CD4-positive, alpha-beta memory T cell (primary cell): ENCODE results near the gene CCDC174. TPM values are rescaled to one million over a fixed set of nuclear protein-coding genes. Genes with fewer than 3 reads are reported as not detected.
"Not testable (repeated sequence)": the region's sequence is repeated elsewhere in the genome, so short reads cannot be mapped to it uniquely, and the experiment has no call there.

ENCODE experiments used
- CTCF ChIA-PET: fragments of 350-600 bp; sonication (Branson Sonifier 250); formaldehyde crosslinking; loops from one replicate; lab custom pipeline; 2021; ENCODE audit warnings: inconsistent platforms; ENCODE audit not compliant: partially characterized antibody; lab: Charles Lee
- POLR2A ChIA-PET: fragments of 350-600 bp; sonication (Branson Sonifier 250); formaldehyde crosslinking; loops from one replicate; lab custom pipeline; 2021; ENCODE audit not compliant: partially characterized antibody; lab: Charles Lee
- DNase-seq, 5 donors: peaks; one replicate each; pipeline versions ENCODE4 v3.0.0 to v3.0.0-alpha.2; 2020 to 2022; ENCODE audit warnings: mixed read lengths in 1 of 5
- H3K27ac ChIP-seq: one replicate; pipeline ENCODE4 v1.7.0; 2013; ENCODE audit warnings: low read depth, low read length
- H3K27me3 ChIP-seq: 2 replicates; pipeline ENCODE4 v1.7.0; 2013; ENCODE audit warnings: mild to moderate bottlenecking, low read length, moderate library complexity; ENCODE audit not compliant: insufficient read depth
- H3K36me3 ChIP-seq: 2 replicates; pipeline ENCODE4 v1.7.0; 2013; ENCODE audit warnings: mild to moderate bottlenecking, low read length, moderate library complexity; ENCODE audit not compliant: insufficient read depth
- H3K4me1 ChIP-seq: 2 replicates; pipeline ENCODE4 v1.7.0; 2013; ENCODE audit warnings: mild to moderate bottlenecking, low read length, moderate library complexity; ENCODE audit not compliant: insufficient read depth
- H3K4me3 ChIP-seq, 2 donors: one replicate each; pipeline ENCODE4 v1.7.0; 2013; ENCODE audit warnings: low read length in 2 of 2, mild to moderate bottlenecking in 1 of 2
- H3K9me3 ChIP-seq, 2 donors: one replicate each; pipeline ENCODE4 v1.7.0; 2013; ENCODE audit warnings: low read length in 2 of 2, control low read depth in 1 of 2; ENCODE audit not compliant: control insufficient read depth in 1 of 2
- H3K27ac Mint-ChIP-seq, 7 donors: one replicate each; pipeline ENCODE4 v1.8.0; 2020 to 2021; ENCODE audit warnings: mixed read lengths in 7 of 7, mild to moderate bottlenecking in 6 of 7, inconsistent platforms in 3 of 7, moderate library complexity in 3 of 7
- H3K27me3 Mint-ChIP-seq, 2 donors: one replicate each; pipeline ENCODE4 v1.8.0; 2020 to 2021; ENCODE audit warnings: mixed read lengths in 2 of 2
- H3K36me3 Mint-ChIP-seq, 2 donors: one replicate each; pipeline ENCODE4 v1.8.0; 2020 to 2021; ENCODE audit warnings: mixed read lengths in 2 of 2, inconsistent platforms in 1 of 2, mild to moderate bottlenecking in 1 of 2
- H3K4me1 Mint-ChIP-seq, 4 donors: one replicate each; pipeline ENCODE4 v1.8.0; 2020 to 2021; ENCODE audit warnings: mixed read lengths in 4 of 4, mild to moderate bottlenecking in 1 of 4
- H3K4me3 Mint-ChIP-seq, 8 donors: one replicate each; pipeline ENCODE4 v1.8.0; 2020 to 2021; ENCODE audit warnings: mixed read lengths in 8 of 8, mild to moderate bottlenecking in 7 of 8, moderate library complexity in 6 of 8, inconsistent platforms in 3 of 8
- H3K9me3 Mint-ChIP-seq, 8 donors: one replicate each; pipeline ENCODE4 v1.8.0; 2020 to 2021; ENCODE audit warnings: mixed read lengths in 8 of 8, mild to moderate bottlenecking in 5 of 8, inconsistent platforms in 3 of 8, moderate library complexity in 1 of 8
- intact Hi-C: fragments of 100-400 bp; cut with micrococcal nuclease; formaldehyde crosslinking; loops from one replicate; pipeline ENCODE4 v1.15.1; 2023
- polyA plus RNA-seq, 2 donors: library from polyadenylated mRNA; unstranded; fragments of 300-500 nt; fragmentation: Illumina TruSeq; gene quantifications; one replicate each; pipeline ENCODE4 v1.2.3, GENCODE V29; 2021
- total RNA-seq, 2 experiments: library from RNA; stranded (reverse); gene quantifications; one replicate each; pipeline ENCODE4 v1.2.3, GENCODE V29; 2021

CCDC174 gene
- total and polyA plus RNA-seq, 4 experiments from 2014 or later = 20.0 to 51.8 (median 37.1) TPM

DNA sequence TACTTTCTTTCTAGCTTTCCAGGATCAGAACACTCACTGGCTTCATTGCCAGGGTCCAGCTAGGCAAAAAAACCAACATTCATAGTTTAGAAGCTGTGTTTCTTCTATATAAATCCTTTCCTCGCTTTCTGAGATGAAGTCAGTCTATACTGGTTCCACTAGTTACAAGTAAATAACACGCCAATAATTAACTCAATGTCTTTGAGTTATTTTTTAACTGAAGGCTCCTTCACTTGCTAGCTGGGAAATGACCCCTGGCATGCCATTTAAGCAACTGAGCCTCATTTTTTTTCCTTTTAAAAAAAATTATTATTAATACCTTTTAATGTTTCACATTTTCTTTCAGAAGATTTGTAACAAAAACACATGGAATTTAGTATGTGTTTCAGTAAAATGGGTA, 2.1 kb upstream of the CCDC174 start:
- intact Hi-C loops = no loop called here
- Histone ChIP-seq H3K36me3 (peaks cover 6% of the 10 kb centered on the region), H3K4me1 (peaks cover 34% of the 10 kb centered on the region), H3K27ac (no peak overlapping the region), H3K27me3 (no peaks in the 10 kb centered on the region), H3K9me3 (no peaks in the 10 kb centered on the region), H3K4me3 (no peak overlapping the region)
- Mint-ChIP-seq H3K9me3 (no peaks in the 10 kb centered on the region), H3K36me3 (peaks cover 0 to 8% of the 10 kb centered on the region in 2 donors), H3K4me3 (peak overlapping the region in 2 of 8 donors; percentile 40 to 55), H3K4me1 (peaks cover 21 to 45% (median 32%) of the 10 kb centered on the region in 4 donors), H3K27ac (peak overlapping the region in 1 of 7 donors; percentile 90), H3K27me3 (no peaks in the 10 kb centered on the region)
- no peak for DNase-seq
- CTCF ChIA-PET = no interaction called here
- POLR2A ChIA-PET = interaction anchor here (0.7 kb wide), 1 partner anchor 299 kb away, joined by 3 read pairs; no protein-coding TSS in a partner anchor

DNA sequence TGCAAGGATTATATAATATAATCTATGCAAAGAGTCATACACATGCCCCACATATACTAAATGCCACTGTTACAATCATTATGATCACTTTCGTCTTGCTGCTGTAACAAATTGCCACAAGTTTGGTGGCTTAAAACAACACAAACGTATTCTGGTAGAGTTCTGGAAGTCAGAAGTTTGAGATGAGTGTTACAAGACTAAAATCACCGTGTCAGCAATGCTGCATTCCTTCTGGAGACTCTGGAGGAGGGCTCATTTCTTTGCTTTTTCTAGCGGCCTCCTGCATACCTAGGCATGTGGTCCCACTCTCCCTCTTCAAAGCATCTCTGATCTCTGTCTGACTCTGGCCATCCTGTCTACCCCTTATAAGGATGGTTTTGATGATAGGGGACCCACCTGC, 1.4 kb upstream of the CCDC174 start:
- H3K4me1 ChIP-seq = peaks cover 34% of the 10 kb centered on the region
- H3K4me3 ChIP-seq = no peak overlapping the region
- H3K9me3 Mint-ChIP-seq = no peaks in the 10 kb centered on the region
- H3K36me3 ChIP-seq = peaks cover 6% of the 10 kb centered on the region
- H3K27ac Mint-ChIP-seq = peak overlapping the region in 4 of 7 donors; percentile 43 to 100 (median 90)
- H3K9me3 ChIP-seq = no peaks in the 10 kb centered on the region
- H3K27me3 Mint-ChIP-seq = no peaks in the 10 kb centered on the region
- H3K4me3 Mint-ChIP-seq = peak overlapping the region in 7 of 8 donors; percentile 67 to 99 (median 94)
- CTCF ChIA-PET = interaction anchor here (0.5 to 2.1 kb wide), 4 partner anchors 17 to 447 kb away, joined by 3 to 6 read pairs (median 4); no protein-coding TSS in a partner anchor
- H3K27ac ChIP-seq = no peak overlapping the region
- peaks cover 5 to 12% of the 10 kb centered on the region in 2 donors for H3K36me3 Mint-ChIP-seq
- DNase-seq = no peak
- POLR2A ChIA-PET = interaction anchor here (1.3 to 3.0 kb wide), 10 partner anchors 11 to 1808 kb away, joined by 3 to 25 read pairs (median 14); partner anchors contain the start of genes CHCHD4, MRPS25, NR2C2 and RBSN
- H3K27me3 ChIP-seq = no peaks in the 10 kb centered on the region
- intact Hi-C loops = loop anchor here (2.0 kb wide), 1 partner anchor 1169 kb away; the partner anchor contains the start of gene HDAC11
- peaks cover 22 to 46% (median 33%) of the 10 kb centered on the region in 4 donors for H3K4me1 Mint-ChIP-seq

DNA sequence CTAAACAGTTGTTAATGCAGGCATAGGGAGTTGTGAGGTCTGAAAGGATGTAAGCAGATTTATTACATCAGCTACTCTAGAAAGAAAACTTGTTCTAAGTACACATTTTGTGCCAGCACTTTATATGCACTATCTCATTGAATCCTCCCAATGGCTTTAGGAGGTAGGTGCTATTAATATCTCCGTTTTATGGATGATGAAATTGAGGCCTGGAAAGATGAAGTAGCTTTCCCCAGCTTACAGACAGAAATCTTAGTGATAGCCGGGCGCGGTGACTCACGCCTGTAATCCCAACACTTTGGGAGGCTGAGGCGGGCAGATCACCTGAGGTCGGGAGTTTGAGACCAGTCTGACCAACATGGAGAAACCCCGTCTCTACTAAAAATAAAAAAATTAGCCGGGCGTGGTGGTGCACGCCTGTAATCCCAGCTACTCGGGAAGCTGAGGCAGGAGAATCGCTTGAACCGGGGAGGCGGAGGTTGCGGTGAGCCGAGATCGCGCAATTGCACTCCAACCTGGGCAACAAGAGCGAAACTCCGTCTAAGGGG, 872 bp downstream of the CCDC174 start:
- H3K27me3 ChIP-seq, H3K9me3 Mint-ChIP-seq, DNase-seq, intact Hi-C loops, H3K27me3 Mint-ChIP-seq, H3K9me3 ChIP-seq: not testable (repeated sequence)
- Mint-ChIP-seq H3K27ac (peak overlapping the region; percentile 91 to 100 (median 98)), H3K4me1 (peaks cover 32 to 55% (median 44%) of the 10 kb centered on the region in 4 donors), H3K36me3 (peaks cover 25 to 33% of the 10 kb centered on the region in 2 donors), H3K4me3 (peak overlapping the region; percentile 84 to 99 (median 94))
- peak overlapping the region; percentile 98 for H3K27ac ChIP-seq
- H3K4me3 ChIP-seq = peak overlapping the region; percentile 67 to 98
- peaks cover 29% of the 10 kb centered on the region for H3K36me3 ChIP-seq
- CTCF ChIA-PET = interaction anchor here (1.3 kb wide), 1 partner anchor 12 kb away, joined by 3 read pairs; no protein-coding TSS in a partner anchor
- peaks cover 43% of the 10 kb centered on the region for H3K4me1 ChIP-seq
- POLR2A ChIA-PET = interaction anchor here (1.0 to 3.1 kb wide), 17 partner anchors 9 to 1989 kb away, joined by 3 to 41 read pairs (median 14); partner anchors contain the start of genes CHCHD4, HDAC11, LSM3 and MRPS25

DNA sequence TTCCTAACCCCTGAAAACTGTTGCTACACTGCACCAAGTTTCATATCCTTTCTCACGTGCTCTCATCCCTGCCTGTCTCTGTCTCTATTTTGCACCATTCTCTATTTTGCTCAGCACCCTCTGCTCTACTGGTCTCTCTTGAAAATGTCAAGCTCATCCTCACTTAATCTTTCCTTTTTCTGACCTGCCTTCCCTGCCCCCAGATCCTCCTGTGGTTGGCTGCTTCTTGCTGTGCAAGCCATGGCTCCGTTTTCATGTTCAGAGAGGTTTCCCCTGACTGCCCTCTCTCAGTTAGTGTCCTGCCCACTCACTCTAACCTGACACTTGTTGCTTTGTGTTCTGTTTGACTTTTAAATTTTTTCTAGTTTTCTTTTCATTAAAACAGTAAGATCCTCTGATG, 6.0 kb downstream of the CCDC174 start:
- peaks cover 76% of the 10 kb centered on the region for H3K36me3 ChIP-seq
- CTCF ChIA-PET = no interaction called here

DNA sequence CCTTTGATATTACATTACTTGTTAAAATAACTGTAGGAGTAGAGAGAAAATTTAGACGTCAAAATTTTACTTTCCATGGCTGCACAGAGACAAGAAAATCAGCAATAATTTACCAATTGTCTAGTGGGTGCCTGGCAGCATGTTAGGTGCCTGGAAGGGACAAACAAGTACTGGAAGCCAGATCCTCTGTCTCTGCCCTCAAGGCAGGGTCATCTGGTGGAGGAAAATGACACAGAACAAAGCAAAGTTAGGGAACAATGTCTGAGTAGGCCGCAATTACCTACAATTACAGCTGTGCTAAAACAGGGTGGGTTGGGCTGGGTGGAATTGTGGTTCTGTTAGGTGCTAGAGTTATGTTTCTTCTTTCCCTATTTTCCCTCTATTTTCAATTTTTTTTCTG, 7.4 kb downstream of the CCDC174 start:
- Mint-ChIP-seq H3K36me3 (peaks cover 65 to 86% of the 10 kb centered on the region in 2 donors), H3K4me1 (peaks cover 11 to 30% (median 20%) of the 10 kb centered on the region in 4 donors), H3K9me3 (no peaks in the 10 kb centered on the region), H3K27ac (peak overlapping the region in 2 of 7 donors; percentile 19 to 41), H3K27me3 (no peaks in the 10 kb centered on the region), H3K4me3 (no peak overlapping the region)
- H3K27me3 ChIP-seq = no peaks in the 10 kb centered on the region
- no peak overlapping the region for H3K27ac ChIP-seq
- H3K4me3 ChIP-seq = no peak overlapping the region
- peaks cover 13% of the 10 kb centered on the region for H3K4me1 ChIP-seq
- H3K36me3 ChIP-seq = peaks cover 86% of the 10 kb centered on the region
- CTCF ChIA-PET = no interaction called here
- POLR2A ChIA-PET = interaction anchor here (4.2 kb wide), 1 partner anchor 7 kb away, joined by 25 read pairs; the partner anchor contains the start of gene CCDC174
- no peak for DNase-seq
- H3K9me3 ChIP-seq = no peaks in the 10 kb centered on the region
- intact Hi-C loops = no loop called here

More for the DNA sequence above, 6.0 kb downstream of the CCDC174 start:
- peaks cover 22 to 44% (median 32%) of the 10 kb centered on the region in 4 donors for H3K4me1 Mint-ChIP-seq
- H3K4me3 Mint-ChIP-seq = peak overlapping the region in 1 of 8 donors; percentile 3
- peaks cover 57 to 73% of the 10 kb centered on the region in 2 donors for H3K36me3 Mint-ChIP-seq
- H3K27me3 Mint-ChIP-seq = no peaks in the 10 kb centered on the region
- no peaks in the 10 kb centered on the region for H3K9me3 Mint-ChIP-seq
- no peaks in the 10 kb centered on the region for H3K9me3 ChIP-seq
- POLR2A ChIA-PET = no interaction called here
- H3K27ac Mint-ChIP-seq = peak overlapping the region in 5 of 7 donors; percentile 3 to 80 (median 42)
- intact Hi-C loops = no loop called here
- DNase-seq = no peak
- H3K4me1 ChIP-seq = peaks cover 27% of the 10 kb centered on the region
- H3K27me3 ChIP-seq = no peaks in the 10 kb centered on the region
- no peak overlapping the region for H3K4me3 ChIP-seq
- H3K27ac ChIP-seq = no peak overlapping the region

DNA sequence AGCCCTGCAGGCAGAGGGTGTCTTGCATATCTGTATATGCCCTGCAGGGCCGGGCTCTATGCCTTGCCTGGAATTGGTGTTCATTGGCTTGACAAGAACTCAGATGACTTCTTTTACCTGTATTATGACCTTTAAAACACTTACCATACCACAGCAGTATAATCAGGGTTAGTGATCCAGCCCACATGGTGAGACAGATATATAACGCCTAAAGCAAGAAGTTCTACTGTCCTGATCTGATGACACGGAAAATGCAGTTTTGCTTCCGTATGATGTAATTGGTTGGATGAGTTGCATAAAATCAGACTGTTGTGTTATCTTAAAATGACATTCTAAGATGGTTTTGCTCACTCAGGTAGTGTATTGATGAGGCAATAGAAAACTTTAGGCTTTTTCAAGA, 9.4 kb downstream of the CCDC174 start:
- H3K27me3 ChIP-seq = no peaks in the 10 kb centered on the region
- Mint-ChIP-seq H3K27ac (peak overlapping the region in 1 of 7 donors; percentile 72), H3K36me3 (peaks cover 69 to 95% of the 10 kb centered on the region in 2 donors), H3K4me1 (peaks cover 7 to 21% (median 14%) of the 10 kb centered on the region in 4 donors), H3K4me3 (no peak overlapping the region), H3K9me3 (no peaks in the 10 kb centered on the region), H3K27me3 (no peaks in the 10 kb centered on the region)
- no peaks in the 10 kb centered on the region for H3K9me3 ChIP-seq
- ChIA-PET POLR2A (interaction anchor here (4.2 kb wide), 1 partner anchor 9 kb away, joined by 25 read pairs; the partner anchor contains the start of gene CCDC174), CTCF (no interaction called here)
- no peak overlapping the region for H3K27ac ChIP-seq
- H3K36me3 ChIP-seq = peaks cover 96% of the 10 kb centered on the region
- H3K4me3 ChIP-seq = no peak overlapping the region
- peaks cover 8% of the 10 kb centered on the region for H3K4me1 ChIP-seq
- no peak for DNase-seq
- intact Hi-C loops = no loop called here
